T follicular helper cell (primary cell): Measurements from ENCODE around the gene PEMT.

ENCODE experiments used
- DNase-seq: peaks from one replicate; pipeline ENCODE4 v3.0.0-alpha.2; 2020; ENCODE audit warnings: low read depth

Gene PEMT

DNA sequence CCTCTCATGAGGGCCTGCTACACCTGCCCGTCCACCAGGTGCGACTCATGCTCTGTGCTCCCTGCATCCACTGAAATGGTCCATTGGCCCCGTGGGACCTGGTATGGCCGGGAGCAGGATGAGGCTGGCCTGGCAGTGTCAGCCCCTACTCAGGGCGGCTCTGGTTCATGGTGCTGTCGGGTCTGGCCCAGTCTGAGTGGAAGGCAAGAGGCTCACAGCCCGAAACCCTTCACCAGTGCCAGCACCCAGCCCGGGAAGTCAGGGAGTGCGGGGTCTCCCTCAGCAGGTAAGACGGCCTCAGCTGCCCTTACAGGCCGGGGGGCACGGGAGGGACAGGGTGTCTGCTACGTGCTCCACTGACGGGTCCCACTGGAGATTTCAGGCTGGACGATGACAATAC lies 54.8 kb downstream of the PEMT start:
- no peak for DNase-seq

DNA sequence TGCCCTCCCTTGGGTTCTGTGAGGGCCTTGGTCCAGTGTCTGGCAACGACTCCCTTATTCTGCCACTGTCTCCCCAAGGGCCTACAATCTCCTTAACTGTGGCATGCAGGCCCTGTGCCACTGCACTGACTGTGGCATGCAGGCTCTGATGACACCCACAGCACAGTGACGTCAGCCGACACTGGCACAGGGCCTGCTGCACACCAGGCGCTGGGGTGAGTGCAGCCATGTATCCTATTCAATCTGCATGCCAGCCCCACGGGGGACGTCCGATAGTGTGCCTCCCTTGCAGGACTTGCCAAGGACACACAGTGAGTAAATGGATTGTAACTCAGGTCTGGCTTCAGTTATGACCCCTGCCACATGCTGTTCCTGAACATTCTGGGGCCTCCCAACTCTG lies 55.6 kb downstream of the PEMT start:
- no peak for DNase-seq

DNA sequence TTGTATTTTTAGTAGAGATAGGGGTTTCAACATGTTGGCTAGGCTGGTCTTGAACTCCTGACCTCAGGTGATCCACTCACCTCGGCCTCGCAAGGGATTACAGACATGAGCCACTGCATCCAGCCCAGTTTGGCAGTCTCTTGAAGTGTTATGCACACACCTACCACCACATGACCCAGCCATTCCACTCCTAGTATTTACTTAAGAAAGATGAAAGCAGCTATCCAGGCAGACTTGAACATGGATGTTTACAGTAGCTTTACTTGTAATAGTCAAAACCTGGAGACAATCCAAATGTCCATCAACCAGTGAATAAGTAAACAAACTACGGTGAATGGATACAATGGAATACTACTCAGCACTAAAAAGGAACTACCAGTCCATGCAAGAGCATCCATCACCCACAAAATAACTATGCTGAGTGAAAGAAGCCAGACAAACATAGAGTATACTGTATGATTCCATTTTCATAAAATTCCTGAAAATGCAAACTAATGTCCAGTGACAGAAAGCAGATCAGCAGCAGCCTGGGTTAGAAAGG lies 57.5 kb downstream of the PEMT start:
- no peak for DNase-seq

GRCh38 chr17:17532991-17533390 lies 58.5 kb downstream of the PEMT start:
- no peak for DNase-seq

DNA sequence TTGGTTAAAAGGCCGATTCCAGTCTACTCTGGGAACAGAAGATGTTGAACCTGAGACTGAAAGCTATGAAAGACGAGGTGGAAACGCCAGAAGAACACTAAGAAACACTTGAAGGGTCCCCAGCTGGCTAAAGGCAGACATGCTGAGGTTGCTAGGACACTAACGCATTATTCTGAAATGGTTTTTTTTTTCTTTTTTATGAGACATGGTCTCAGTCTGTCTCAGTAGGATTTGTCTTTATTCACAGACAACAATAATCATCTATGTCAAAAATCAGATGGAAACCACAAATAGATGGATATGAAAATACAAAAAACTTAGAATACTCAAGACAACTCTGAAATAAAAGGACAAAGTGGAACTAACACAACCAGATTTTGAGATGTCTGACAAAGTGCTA lies 60.4 kb downstream of the PEMT start:
- no peak for DNase-seq

- no peak for DNase-seq
Measured at GRCh38 chr17:17528696-17529652, 62.5 kb downstream of the PEMT start.

DNA sequence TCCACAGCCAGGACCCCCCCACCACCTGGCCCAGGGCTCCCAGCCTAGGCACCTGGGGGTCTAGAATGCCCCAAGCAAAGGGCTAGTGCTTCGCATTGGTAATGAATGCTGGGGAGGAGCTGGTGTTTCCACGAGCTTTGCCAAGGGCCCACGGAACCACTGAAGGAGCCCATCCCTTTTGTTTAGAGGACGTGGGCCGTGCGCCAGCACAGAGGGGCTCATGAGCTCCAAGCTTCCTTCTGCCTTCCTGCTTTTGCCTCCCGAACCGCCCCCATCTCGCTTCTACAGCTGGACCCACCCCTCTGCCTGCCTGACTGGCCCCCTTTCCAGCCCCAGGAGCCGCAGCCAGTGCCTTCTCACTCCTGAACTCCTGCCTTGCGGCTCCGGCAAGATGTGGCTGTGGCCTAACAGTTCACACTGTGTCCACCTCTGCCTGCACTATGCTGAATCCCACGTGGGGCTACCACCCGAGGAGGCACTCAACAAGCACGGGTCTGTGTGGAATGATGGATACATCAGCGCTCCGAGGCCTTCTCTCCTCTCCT lies 63.5 kb downstream of the PEMT start:
- DNase-seq, result no peak

- no peak for DNase-seq
Measured at GRCh38 chr17:17527534-17527933, 64.0 kb downstream of the PEMT start.

DNA sequence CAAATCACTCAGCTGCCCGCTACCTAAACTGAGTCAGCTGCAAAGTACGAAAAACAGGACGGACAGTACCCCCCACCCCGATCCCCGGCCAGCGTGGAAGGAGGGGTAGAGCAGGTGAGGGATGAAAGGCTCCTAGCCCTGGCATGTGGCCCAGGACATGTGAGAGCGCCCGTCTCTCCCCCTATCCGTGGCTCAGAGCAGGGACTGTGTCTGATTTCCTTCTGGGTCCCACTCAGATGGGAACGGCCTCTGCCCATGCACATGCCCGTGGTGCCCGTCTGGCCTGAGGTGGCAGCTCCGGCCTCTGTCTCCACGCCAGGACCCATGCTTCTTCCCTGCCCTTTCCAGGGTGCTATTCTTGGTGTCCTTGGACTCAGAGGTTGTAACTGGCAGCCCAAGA lies 65.1 kb downstream of the PEMT start:
- DNase-seq, result no peak

- DNase-seq, result no peak
Measured at GRCh38 chr17:17525956-17526355, 65.6 kb downstream of the PEMT start.

DNA sequence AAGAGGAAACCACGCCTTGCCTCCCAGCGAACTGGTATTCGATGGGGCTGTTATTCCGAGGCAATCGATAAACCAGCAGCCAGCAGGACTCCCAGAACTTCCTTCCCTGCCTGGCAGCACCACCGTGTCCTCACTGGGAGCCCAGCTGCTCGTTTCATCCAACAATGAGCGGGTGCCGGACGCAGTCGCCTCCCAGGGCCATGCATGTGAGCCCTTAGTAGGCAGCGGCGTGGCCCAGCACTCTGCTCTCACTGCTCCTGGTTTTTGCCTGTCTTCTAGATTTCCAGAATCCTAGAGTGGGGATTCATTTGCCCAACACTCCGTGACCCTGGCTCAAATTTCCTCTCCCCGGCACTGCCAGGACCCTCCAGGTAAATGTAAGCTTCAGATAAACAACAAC lies 66.2 kb downstream of the PEMT start:
- no peak for DNase-seq

GRCh38 chr17:17523731-17524490 lies 67.6 kb downstream of the PEMT start:
- no peak for DNase-seq

- no peak for DNase-seq
Measured at GRCh38 chr17:17523001-17523730, 68.3 kb downstream of the PEMT start.

- DNase-seq, result no peak
Measured at GRCh38 chr17:17520599-17521232, 70.8 kb downstream of the PEMT start.

GRCh38 chr17:17519886-17520285 lies 71.6 kb downstream of the PEMT start:
- DNase-seq, result no peak

- DNase-seq, result no peak
Measured at GRCh38 chr17:17518951-17519350, 72.6 kb downstream of the PEMT start.

DNA sequence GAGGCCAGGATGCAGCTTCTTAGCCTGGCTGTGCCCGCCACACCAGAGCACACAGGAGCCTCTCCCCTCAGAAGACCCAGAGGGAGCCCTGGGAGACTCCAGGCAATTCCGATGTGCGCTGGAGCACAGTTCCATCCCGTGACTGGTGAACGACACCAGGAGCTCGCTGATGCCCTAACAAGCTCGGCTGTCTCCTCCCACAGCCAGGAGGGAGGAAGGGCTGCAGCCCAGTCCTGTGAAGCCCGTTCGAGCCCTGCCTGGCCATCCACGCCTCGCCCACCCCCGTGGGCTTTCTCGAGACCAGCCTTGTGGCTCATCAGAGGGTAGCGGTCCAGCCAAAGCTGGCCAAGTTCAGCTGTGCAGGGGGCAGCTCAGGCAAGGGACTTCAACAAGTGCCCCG lies 73.5 kb downstream of the PEMT start:
- no peak for DNase-seq

- no peak for DNase-seq
Measured at GRCh38 chr17:17516941-17517720, 74.4 kb downstream of the PEMT start.

DNA sequence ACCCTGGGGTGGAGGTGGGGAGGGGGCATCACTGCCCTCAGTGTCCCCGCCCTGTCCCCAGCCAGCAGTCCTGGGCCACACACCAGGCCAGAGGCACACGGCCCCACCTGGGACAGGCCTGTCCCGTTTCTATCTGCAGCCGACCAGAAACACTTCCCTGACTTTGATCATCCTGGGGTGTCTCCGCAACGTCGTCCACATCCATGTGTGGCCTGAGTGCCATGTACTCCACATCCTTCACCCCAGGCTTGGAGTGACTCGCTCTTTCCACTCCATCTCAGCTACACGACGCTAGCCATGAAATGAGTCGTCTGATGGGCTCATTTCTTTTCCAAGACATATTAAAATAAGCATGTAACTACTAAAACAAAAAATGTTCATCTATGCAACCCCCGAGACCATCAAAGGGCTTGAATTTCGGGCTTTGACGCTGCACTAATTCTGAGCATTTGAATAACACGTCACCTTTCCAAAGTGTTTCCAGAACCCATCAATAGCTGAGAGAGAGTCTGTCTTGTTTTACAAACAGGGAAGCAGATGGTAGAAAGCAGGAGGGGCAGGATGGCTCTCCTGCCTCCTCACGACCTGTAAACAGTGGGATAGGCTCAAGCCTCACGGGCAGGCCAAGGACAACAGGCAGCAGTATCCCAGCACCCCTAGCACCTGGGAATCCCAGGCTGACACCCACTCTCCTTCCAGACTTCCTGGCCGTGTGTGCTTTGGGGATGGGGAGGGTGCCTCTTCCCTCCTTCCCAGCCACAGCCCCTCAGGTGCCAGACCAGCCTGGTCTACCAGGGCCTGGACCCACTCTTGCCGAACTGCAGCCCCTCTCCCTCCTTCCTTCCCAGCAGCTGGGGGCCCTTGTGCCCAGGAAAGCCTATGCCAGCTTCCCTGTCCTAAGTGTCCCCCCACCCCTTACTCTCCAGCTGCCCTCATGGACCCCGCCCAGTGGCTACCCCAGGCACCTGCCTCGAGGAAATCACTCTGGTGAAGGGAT lies 75.3 kb downstream of the PEMT start:
- no peak for DNase-seq
